Measurements from ENCODE around the gene SOX5.

SOX5 gene

DNA sequence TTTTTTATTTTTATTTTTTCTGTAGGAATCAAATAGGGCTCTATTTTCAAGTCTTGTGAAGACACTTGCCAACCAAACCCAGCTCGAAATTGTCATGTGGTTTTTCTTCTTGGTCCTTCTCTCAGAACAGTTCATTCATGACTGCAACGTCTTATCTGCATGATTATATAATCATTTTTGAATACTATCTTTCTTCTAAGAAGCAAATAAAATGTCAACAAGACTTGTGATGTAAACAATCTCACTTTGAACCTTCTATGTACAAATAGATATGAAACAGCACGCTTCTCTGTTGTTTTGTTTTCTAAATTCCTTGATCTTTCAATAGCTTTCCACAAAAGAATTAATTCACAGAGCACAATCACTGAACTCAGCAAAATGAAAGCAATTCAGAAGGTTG lies 320.7 kb downstream of the SOX5 start:
- Histone ChIP-seq H3K79me2 (ENCODE audit: insufficient read depth, low read length) (no peaks in the 10 kb centered on the region), H3K9me3 (ENCODE audit: insufficient read depth, low read depth, low read length) (no peaks in the 10 kb centered on the region), H3K9ac (ENCODE audit: low read depth, low read length, poor library complexity, severe bottlenecking) (no peak overlapping the region), H2AFZ (ENCODE audit: low read length) (no peak overlapping the region), H4K20me1 (ENCODE audit: insufficient read depth, low read length, poor library complexity, severe bottlenecking) (no peaks in the 10 kb centered on the region), H3K4me3 (ENCODE audit: low read length, poor library complexity, severe bottlenecking) (no peak overlapping the region), H3K4me2 (ENCODE audit: low read depth, low read length, poor library complexity, severe bottlenecking) (no peak overlapping the region), H3K9me2 (replicated peaks; ENCODE audit: low read depth, low read length) (no peaks in the 10 kb centered on the region), H3K4me1 (ENCODE audit: insufficient read depth, low read length, poor library complexity, severe bottlenecking) (no peaks in the 10 kb centered on the region), H3K36me3 (ENCODE audit: insufficient read depth, low read length) (no peaks in the 10 kb centered on the region), H3F3A (ENCODE audit: low read depth) (no peaks in the 10 kb centered on the region), H3K27me3 (ENCODE audit: insufficient read depth, low read length, poor library complexity, severe bottlenecking) (no peaks in the 10 kb centered on the region)
- TF ChIP-seq EZH2phosphoT487 (IDR thresholded peaks at IDR 0.05; ENCODE audit: borderline replicate concordance) = no peak
- TF ChIP-seq, protein P1, sequence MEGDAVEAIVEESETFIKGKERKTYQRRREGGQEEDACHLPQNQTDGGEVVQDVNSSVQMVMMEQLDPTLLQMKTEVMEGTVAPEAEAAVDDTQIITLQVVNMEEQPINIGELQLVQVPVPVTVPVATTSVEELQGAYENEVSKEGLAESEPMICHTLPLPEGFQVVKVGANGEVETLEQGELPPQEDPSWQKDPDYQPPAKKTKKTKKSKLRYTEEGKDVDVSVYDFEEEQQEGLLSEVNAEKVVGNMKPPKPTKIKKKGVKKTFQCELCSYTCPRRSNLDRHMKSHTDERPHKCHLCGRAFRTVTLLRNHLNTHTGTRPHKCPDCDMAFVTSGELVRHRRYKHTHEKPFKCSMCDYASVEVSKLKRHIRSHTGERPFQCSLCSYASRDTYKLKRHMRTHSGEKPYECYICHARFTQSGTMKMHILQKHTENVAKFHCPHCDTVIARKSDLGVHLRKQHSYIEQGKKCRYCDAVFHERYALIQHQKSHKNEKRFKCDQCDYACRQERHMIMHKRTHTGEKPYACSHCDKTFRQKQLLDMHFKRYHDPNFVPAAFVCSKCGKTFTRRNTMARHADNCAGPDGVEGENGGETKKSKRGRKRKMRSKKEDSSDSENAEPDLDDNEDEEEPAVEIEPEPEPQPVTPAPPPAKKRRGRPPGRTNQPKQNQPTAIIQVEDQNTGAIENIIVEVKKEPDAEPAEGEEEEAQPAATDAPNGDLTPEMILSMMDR (conservative IDR thresholded peaks at IDR 0.05; ENCODE audit: low read length) = no peak

DNA sequence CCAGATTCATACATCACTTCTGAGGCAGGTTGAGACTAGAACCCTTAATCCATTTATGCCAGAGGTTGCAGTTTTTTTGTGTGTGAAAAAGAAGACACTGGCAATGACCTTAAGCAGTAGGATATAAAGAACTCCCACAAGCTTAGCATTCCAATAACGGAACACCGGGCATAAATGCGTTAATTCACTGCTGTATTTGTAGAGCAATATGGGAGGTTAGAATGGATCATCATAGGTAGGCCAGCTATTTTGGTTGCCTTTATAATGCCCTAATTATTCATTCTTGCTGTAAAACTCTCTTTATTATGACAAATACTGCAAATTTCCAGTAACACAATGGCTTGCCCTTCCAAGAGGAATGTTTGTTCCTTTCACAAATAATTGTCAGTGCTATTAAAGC lies 322.7 kb downstream of the SOX5 start:
- Histone ChIP-seq H2AFZ (ENCODE audit: low read length) (no peak overlapping the region), H4K20me1 (ENCODE audit: insufficient read depth, low read length, poor library complexity, severe bottlenecking) (no peaks in the 10 kb centered on the region), H3K4me1 (ENCODE audit: insufficient read depth, low read length, poor library complexity, severe bottlenecking) (no peaks in the 10 kb centered on the region), H3K4me3 (ENCODE audit: low read length, poor library complexity, severe bottlenecking) (no peak overlapping the region), H3F3A (ENCODE audit: low read depth) (no peaks in the 10 kb centered on the region), H3K4me2 (ENCODE audit: low read depth, low read length, poor library complexity, severe bottlenecking) (no peak overlapping the region), H3K79me2 (ENCODE audit: insufficient read depth, low read length) (no peaks in the 10 kb centered on the region), H3K36me3 (ENCODE audit: insufficient read depth, low read length) (no peaks in the 10 kb centered on the region), H3K27me3 (ENCODE audit: insufficient read depth, low read length, poor library complexity, severe bottlenecking) (no peaks in the 10 kb centered on the region), H3K9me3 (ENCODE audit: insufficient read depth, low read depth, low read length) (no peaks in the 10 kb centered on the region), H3K9me2 (replicated peaks; ENCODE audit: low read depth, low read length) (no peaks in the 10 kb centered on the region), H3K9ac (ENCODE audit: low read depth, low read length, poor library complexity, severe bottlenecking) (no peak overlapping the region)
- no peak for TF ChIP-seq EZH2phosphoT487 (IDR thresholded peaks at IDR 0.05; ENCODE audit: borderline replicate concordance)
- TF ChIP-seq, protein P1 (conservative IDR thresholded peaks at IDR 0.05; ENCODE audit: low read length) = no peak

DNA sequence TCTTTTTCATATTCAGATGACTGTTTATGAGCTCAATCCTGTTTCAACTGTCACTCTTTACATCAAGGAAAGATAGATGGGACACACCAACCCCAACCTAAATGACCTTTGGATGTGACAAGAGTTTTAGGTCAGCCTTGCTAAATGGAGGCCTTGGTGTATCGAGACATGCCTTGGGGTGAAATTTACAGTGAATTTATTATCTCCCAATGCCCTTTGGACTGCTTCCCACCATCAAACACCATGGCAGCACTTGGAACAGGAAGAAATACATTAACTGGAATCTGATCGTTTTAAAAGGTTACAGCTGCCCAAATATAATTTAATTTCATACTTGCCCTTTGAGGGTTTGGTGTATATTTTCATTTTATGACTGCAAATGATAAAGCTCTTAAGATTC lies 327.6 kb downstream of the SOX5 start:
- H2AFZ ChIP-seq (ENCODE audit: low read length) = no peak overlapping the region
- TF ChIP-seq EZH2phosphoT487 (IDR thresholded peaks at IDR 0.05; ENCODE audit: borderline replicate concordance) = no peak
- TF ChIP-seq, protein P1 (conservative IDR thresholded peaks at IDR 0.05; ENCODE audit: low read length) = no peak
- H3K4me3 ChIP-seq (ENCODE audit: low read length, poor library complexity, severe bottlenecking) = no peak overlapping the region
- H3K9me2 ChIP-seq (replicated peaks; ENCODE audit: low read depth, low read length) = no peaks in the 10 kb centered on the region
- no peaks in the 10 kb centered on the region for H3K4me1 ChIP-seq (ENCODE audit: insufficient read depth, low read length, poor library complexity, severe bottlenecking)
- no peak overlapping the region for H3K9ac ChIP-seq (ENCODE audit: low read depth, low read length, poor library complexity, severe bottlenecking)
- H4K20me1 ChIP-seq (ENCODE audit: insufficient read depth, low read length, poor library complexity, severe bottlenecking) = no peaks in the 10 kb centered on the region
- H3K36me3 ChIP-seq (ENCODE audit: insufficient read depth, low read length) = no peaks in the 10 kb centered on the region
- H3K79me2 ChIP-seq (ENCODE audit: insufficient read depth, low read length) = no peaks in the 10 kb centered on the region
- H3F3A ChIP-seq (ENCODE audit: low read depth) = no peaks in the 10 kb centered on the region
- no peaks in the 10 kb centered on the region for H3K27me3 ChIP-seq (ENCODE audit: insufficient read depth, low read length, poor library complexity, severe bottlenecking)
- no peaks in the 10 kb centered on the region for H3K9me3 ChIP-seq (ENCODE audit: insufficient read depth, low read depth, low read length)
- no peak overlapping the region for H3K4me2 ChIP-seq (ENCODE audit: low read depth, low read length, poor library complexity, severe bottlenecking)
